ENCODE data around the gene NDUFA8.

DNA sequence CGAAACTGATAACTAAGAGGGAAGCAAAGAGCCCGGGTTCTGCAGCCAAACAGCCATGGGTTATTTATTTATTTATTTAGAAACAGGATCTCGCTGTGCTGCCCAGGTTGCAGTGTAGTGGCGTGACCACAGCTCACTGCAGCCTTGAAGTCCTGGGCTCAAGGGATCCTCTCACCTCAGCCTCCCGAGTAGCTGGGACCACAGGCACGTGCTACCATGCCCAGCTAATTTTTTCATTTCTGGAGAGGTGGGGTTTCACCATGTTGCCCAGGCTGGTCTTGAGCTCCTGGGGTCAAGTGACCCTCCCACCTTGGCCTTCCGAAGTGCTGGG lies 24.1 kb downstream of the NDUFA8 start:
- TF ChIP-seq, protein P1, sequence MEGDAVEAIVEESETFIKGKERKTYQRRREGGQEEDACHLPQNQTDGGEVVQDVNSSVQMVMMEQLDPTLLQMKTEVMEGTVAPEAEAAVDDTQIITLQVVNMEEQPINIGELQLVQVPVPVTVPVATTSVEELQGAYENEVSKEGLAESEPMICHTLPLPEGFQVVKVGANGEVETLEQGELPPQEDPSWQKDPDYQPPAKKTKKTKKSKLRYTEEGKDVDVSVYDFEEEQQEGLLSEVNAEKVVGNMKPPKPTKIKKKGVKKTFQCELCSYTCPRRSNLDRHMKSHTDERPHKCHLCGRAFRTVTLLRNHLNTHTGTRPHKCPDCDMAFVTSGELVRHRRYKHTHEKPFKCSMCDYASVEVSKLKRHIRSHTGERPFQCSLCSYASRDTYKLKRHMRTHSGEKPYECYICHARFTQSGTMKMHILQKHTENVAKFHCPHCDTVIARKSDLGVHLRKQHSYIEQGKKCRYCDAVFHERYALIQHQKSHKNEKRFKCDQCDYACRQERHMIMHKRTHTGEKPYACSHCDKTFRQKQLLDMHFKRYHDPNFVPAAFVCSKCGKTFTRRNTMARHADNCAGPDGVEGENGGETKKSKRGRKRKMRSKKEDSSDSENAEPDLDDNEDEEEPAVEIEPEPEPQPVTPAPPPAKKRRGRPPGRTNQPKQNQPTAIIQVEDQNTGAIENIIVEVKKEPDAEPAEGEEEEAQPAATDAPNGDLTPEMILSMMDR (IDR thresholded peaks at IDR 0.05), result no peak
- no peak for TF ChIP-seq POLR2A (IDR thresholded peaks at IDR 0.05)
